H1 (cell line): ENCODE results near the gene SSNA1. TPM values are rescaled to one million over a fixed set of nuclear protein-coding genes. Genes with fewer than 3 reads are reported as not detected.
A peak's percentile ranks its signal among the peaks of the same experiment; 100 is the strongest.

Experiments used
- CTCF ChIA-PET: fragments of 300-600 bp; sonication (Branson Sonifier 250); formaldehyde crosslinking; loops from one replicate; lab custom pipeline; 2021; ENCODE audit not compliant: partially characterized antibody; lab: Charles Lee
- POLR2A ChIA-PET: fragments of 300-600 bp; sonication (Branson Sonifier 250); formaldehyde crosslinking; loops from one replicate; lab custom pipeline; 2021; ENCODE audit warnings: inconsistent platforms; ENCODE audit not compliant: partially characterized antibody; lab: Charles Lee
- DNase-seq, 2 experiments: peaks; one replicate each; pipeline versions ENCODE4 v3.0.0 to v3.0.0-alpha.2; 2010 to 2022; ENCODE audit warnings: low spot score in 2 of 2, low read depth in 1 of 2, mixed read lengths in 1 of 2
- FAIRE-seq: peaks from 2 replicates; lab custom pipeline; 2011; peaks lifted over from hg19 to GRCh38; lab: Jason Lieb, UNC
- H2AFZ ChIP-seq: 2 replicates; pipeline ENCODE4 v1.8.1; 2012; ENCODE audit warnings: low read length, inconsistent platforms
- H2AK5ac ChIP-seq: 2 replicates; pipeline ENCODE4 v1.6.1; 2013; ENCODE audit warnings: low read depth, low read length
- H2BK120ac ChIP-seq: replicated peaks from 2 replicates; pipeline ENCODE3; 2013; ENCODE audit warnings: low read depth, low read length, inconsistent platforms
- H2BK12ac ChIP-seq: 2 replicates; pipeline ENCODE4 v1.6.1; 2013; ENCODE audit warnings: low read depth, low read length
- H2BK15ac ChIP-seq: 2 replicates; pipeline ENCODE4 v1.6.1; 2013; ENCODE audit warnings: low read length
- H2BK20ac ChIP-seq: 2 replicates; pipeline ENCODE4 v1.6.1; 2013; ENCODE audit warnings: low read length
- H2BK5ac ChIP-seq: 2 replicates; pipeline ENCODE4 v1.6.1; 2013; ENCODE audit warnings: low read depth, low read length
- H3K14ac ChIP-seq: 2 replicates; pipeline ENCODE4 v1.6.1; 2013; ENCODE audit warnings: inconsistent platforms; ENCODE audit not compliant: insufficient read length
- H3K18ac ChIP-seq: 2 replicates; pipeline ENCODE4 v1.6.1; 2013; ENCODE audit warnings: low read length; ENCODE audit errors: extremely low read depth
- H3K23ac ChIP-seq: 2 replicates; pipeline ENCODE4 v1.6.1; 2013; ENCODE audit warnings: inconsistent platforms; ENCODE audit not compliant: insufficient read length
- H3K23me2 ChIP-seq: 2 replicates; pipeline ENCODE4 v1.6.1; 2013; ENCODE audit warnings: low read depth, low read length
- H3K27ac ChIP-seq: 2 replicates; pipeline ENCODE4 v1.6.1; 2011; ENCODE audit warnings: low read depth, low read length, inconsistent platforms
- H3K27me3 ChIP-seq, 4 experiments: replicated peaks in 1 of 4; 1 replicate in 1 of 4; 2 replicates in 3 of 4; pipeline versions ENCODE4 v1.6.1 to v1.8.1; 2011 to 2013; ENCODE audit warnings: low read length in 3 of 4, mild to moderate bottlenecking in 3 of 4, inconsistent platforms in 2 of 4, mixed read lengths in 2 of 4, moderate library complexity in 1 of 4; ENCODE audit not compliant: control insufficient read depth in 3 of 4, insufficient read depth in 3 of 4; ENCODE audit errors: extremely low read depth in 1 of 4
- H3K36me3 ChIP-seq, 4 experiments: 2 replicates each; pipeline versions ENCODE4 v1.6.1 to v1.8.1; 2011 to 2013; ENCODE audit warnings: mild to moderate bottlenecking in 4 of 4, low read length in 3 of 4, moderate library complexity in 2 of 4, control low read depth in 1 of 4, inconsistent platforms in 1 of 4; ENCODE audit not compliant: insufficient read depth in 4 of 4, control insufficient read depth in 2 of 4
- H3K4ac ChIP-seq: replicated peaks from 2 replicates; pipeline ENCODE3; 2013; ENCODE audit warnings: low read length, low read depth, mixed read lengths, inconsistent platforms; ENCODE audit not compliant: insufficient read length
- H3K4me1 ChIP-seq, 4 experiments: replicated peaks in 1 of 4; 1 replicate in 1 of 4; 2 replicates in 3 of 4; pipeline versions ENCODE4 v1.6.1 to v1.8.1; 2011 to 2013; ENCODE audit warnings: low read length in 3 of 4, inconsistent platforms in 2 of 4, mixed read lengths in 1 of 4; ENCODE audit not compliant: insufficient read depth in 4 of 4, control insufficient read depth in 3 of 4
- H3K4me2 ChIP-seq, 2 experiments: 2 replicates each; pipeline versions ENCODE4 v1.6.1 to v1.8.1; 2011 to 2013; ENCODE audit warnings: low read depth in 2 of 2, low read length in 2 of 2, control low read depth in 1 of 2, inconsistent platforms in 1 of 2, mild to moderate bottlenecking in 1 of 2; ENCODE audit not compliant: insufficient read depth in 1 of 2
- H3K4me3 ChIP-seq, 4 experiments: fragments of 200-600, 300-600 bp in 1 of 4; sonication (generic), shearing (Covaris generic), sonication (Bioruptor Twin) in 1 of 4; 2 replicates each; pipeline versions ENCODE4 v1.5.1 to v1.8.1; 2011 to 2016; ENCODE audit warnings: low read length in 4 of 4, low read depth in 3 of 4, control low read depth in 2 of 4, inconsistent platforms in 2 of 4, mild to moderate bottlenecking in 2 of 4, mixed read lengths in 1 of 4, moderate library complexity in 1 of 4; ENCODE audit not compliant: insufficient read depth in 2 of 4; ENCODE audit errors: extremely low read depth in 1 of 4
- H3K56ac ChIP-seq: replicated peaks from 2 replicates; pipeline ENCODE3; 2013; ENCODE audit warnings: low read depth, mild to moderate bottlenecking, mixed read lengths, low read length, inconsistent platforms; ENCODE audit not compliant: insufficient read length
- H3K79me1 ChIP-seq: 2 replicates; pipeline ENCODE4 v1.6.1; 2013; ENCODE audit warnings: low read depth, low read length, control low read depth
- H3K79me2 ChIP-seq, 2 experiments: 2 replicates each; pipeline versions ENCODE4 v1.6.1 to v1.8.1; 2012 to 2013; ENCODE audit warnings: low read length in 2 of 2, mild to moderate bottlenecking in 2 of 2, inconsistent platforms in 1 of 2; ENCODE audit not compliant: insufficient read depth in 2 of 2, control insufficient read depth in 1 of 2
- H3K9ac ChIP-seq, 4 experiments: replicated peaks in 1 of 4; 1 replicate in 1 of 4; 2 replicates in 3 of 4; pipeline versions ENCODE4 v1.6.1 to v1.8.1; 2011 to 2013; ENCODE audit warnings: low read depth in 3 of 4, low read length in 3 of 4, control low read depth in 2 of 4, mild to moderate bottlenecking in 2 of 4, moderate library complexity in 2 of 4, inconsistent platforms in 1 of 4; ENCODE audit errors: extremely low read depth in 1 of 4
- H3K9me3 ChIP-seq, 2 experiments: 2 replicates each; pipeline versions ENCODE4 v1.6.1 to v1.8.1; 2012 to 2013; ENCODE audit warnings: mild to moderate bottlenecking in 2 of 2, moderate library complexity in 2 of 2, control low read depth in 1 of 2, inconsistent platforms in 1 of 2, low read depth in 1 of 2, low read length in 1 of 2, mixed read lengths in 1 of 2; ENCODE audit not compliant: insufficient read depth in 2 of 2
- H4K20me1 ChIP-seq, 2 experiments: replicated peaks in 1 of 2; 2 replicates each; pipeline versions ENCODE3 to v1.8.1; 2011 to 2013; ENCODE audit warnings: inconsistent platforms in 2 of 2, low read length in 2 of 2, mild to moderate bottlenecking in 1 of 2; ENCODE audit not compliant: insufficient read depth in 2 of 2, control insufficient read depth in 1 of 2
- H4K5ac ChIP-seq: 2 replicates; pipeline ENCODE4 v1.6.1; 2013; ENCODE audit warnings: low read length, low read depth, mixed read lengths, inconsistent platforms; ENCODE audit not compliant: insufficient read length
- H4K8ac ChIP-seq: 2 replicates; pipeline ENCODE4 v1.8.0; 2013; ENCODE audit warnings: mild to moderate bottlenecking, moderate library complexity, low read length, inconsistent platforms; ENCODE audit not compliant: insufficient read depth; ENCODE audit errors: extremely low read depth
- H4K91ac ChIP-seq: replicated peaks from 2 replicates; pipeline ENCODE3; 2013; ENCODE audit warnings: low read length, mixed read lengths, inconsistent platforms; ENCODE audit not compliant: insufficient read length
- CHD2 ChIP-seq: IDR thresholded peaks from 2 replicates; pipeline ENCODE4 v1.6.1; 2012; ENCODE audit warnings: low read length, improper control_type of control experiment
- CREB1 ChIP-seq: IDR thresholded peaks from 2 replicates; pipeline ENCODE4 v1.6.1; 2012; ENCODE audit warnings: inconsistent platforms
- KDM1A ChIP-seq: fragments of 200-600, 300-600 bp; sonication (generic); IDR thresholded peaks from 2 replicates; pipeline ENCODE4 v1.7.1; 2016; ENCODE audit warnings: mild to moderate bottlenecking, low read length, borderline replicate concordance
- POLR2A ChIP-seq, 2 experiments: IDR thresholded peaks; 1 replicate in 1 of 2; 2 replicates in 1 of 2; pipeline ENCODE4 v1.6.1; 2011; ENCODE audit warnings: low read depth in 2 of 2, low read length in 2 of 2, mild to moderate bottlenecking in 2 of 2; ENCODE audit errors: control extremely low read depth in 1 of 2
- RNF2 ChIP-seq: fragments of 200-900, 300-1000 bp; sonication (generic); IDR thresholded peaks from 2 replicates; pipeline ENCODE4 v1.7.1; 2016; ENCODE audit warnings: borderline replicate concordance, low read depth, mild to moderate bottlenecking, antibody characterized with exemption, low read length; ENCODE audit not compliant: poor library complexity, severe bottlenecking; ENCODE audit errors: missing control alignments
- SP4 ChIP-seq: IDR thresholded peaks from 2 replicates; pipeline ENCODE4 v1.6.1; 2012; ENCODE audit warnings: low read length, inconsistent platforms
- SUZ12 ChIP-seq: fragments of 200-600 bp; sonication (generic); IDR thresholded peaks from 2 replicates; pipeline ENCODE4 v1.6.1; 2012; ENCODE audit warnings: mild to moderate bottlenecking, inconsistent platforms, low read length, moderate library complexity, mixed read lengths
- TBP ChIP-seq: IDR thresholded peaks from 2 replicates; pipeline ENCODE4 v1.6.1; 2011; ENCODE audit warnings: low read depth, low read length, improper control_type of control experiment
- TCF12 ChIP-seq: IDR thresholded peaks from 2 replicates; pipeline ENCODE4 v1.6.1; 2011; ENCODE audit warnings: low read depth, mild to moderate bottlenecking, low read length
- WGBS, 2 experiments: shearing (Covaris generic) in 1 of 2; methylation state at CpG; one replicate each; pipeline versions ENCODE4 v1.1.6 to v1.1.7; 2013 to 2015; ENCODE audit warnings: low lambda C conversion rate in 2 of 2, mixed read lengths in 2 of 2, inconsistent platforms in 1 of 2, low coverage in 1 of 2, missing lambda C conversion rate in 1 of 2; ENCODE audit not compliant: insufficient replicate concordance in 2 of 2, insufficient coverage in 1 of 2, insufficient read length in 1 of 2; ENCODE audit errors: extremely low coverage in 1 of 2, missing lambda C conversion rate in 1 of 2; 5-methylcytosine and 5-hydroxymethylcytosine counted together
- polyA plus RNA-seq, 7 experiments: library from polyadenylated mRNA; depleted of rRNA in 3 of 7; stranded (reverse) in 5 of 7; unstranded in 2 of 7; fragments of >200 nt in 5 of 7; fragments of 200-250 nt in 2 of 7; gene quantifications; 1 replicate in 5 of 7; 2 replicates in 1 of 7; 4 replicates in 1 of 7; pipeline versions ENCODE4 v1.2.1 to v1.2.3, GENCODE V29; 2011 to 2013; ENCODE audit warnings: missing spikeins in 2 of 7, mixed read lengths in 2 of 7
- total RNA-seq: library from RNA; stranded (reverse); fragmentation: NEBNext Ultra II Directional; extraction: Animal tissue kit (Norgen Biotek cat#: 25700); gene quantifications from 2 replicates; pipeline ENCODE4 v1.2.1, GENCODE V29; 2021

Gene SSNA1
- total and polyA plus RNA-seq, 2 of the 8 experiments (the other 6 are each of a cell fraction or from before 2014, with no cell fraction given): 87.3 to 157 TPM

- H3K4me2 ChIP-seq: no peak overlapping the region
- H3K27me3 ChIP-seq: no peaks in the 10 kb centered on the region; a peak in 1 of 7 replicates
- no peak for DNase-seq
- no peak overlapping the region for H2BK12ac ChIP-seq
- H2AFZ ChIP-seq: no peak overlapping the region
- no peak overlapping the region for H2BK120ac ChIP-seq
- POLR2A ChIA-PET: interaction anchor here (0.7 to 69.9 kb wide), 4 partner anchors 9 to 25 kb away, joined by 3 to 1462 read pairs (median 5); partner anchors contain the start of genes NELFB, STPG3, TOR4A and TUBB4B
- no peaks in the 10 kb centered on the region for H3K9me3 ChIP-seq
- H3K9ac ChIP-seq: no peak overlapping the region
- H3K18ac ChIP-seq: no peak overlapping the region
- no peak overlapping the region for H3K4me3 ChIP-seq
- H3K4me1 ChIP-seq: peaks cover 0 to 16% (median 4%) of the 10 kb centered on the region in 4 experiments; a peak in 5 of 7 replicates
- no peak overlapping the region for H4K5ac ChIP-seq
- H3K14ac ChIP-seq: no peak overlapping the region
- TF ChIP-seq CREB1 (no peak), TCF12 (no peak), SP4 (no peak), TBP (no peak), SUZ12 (no peak), RNF2 (no peak), CHD2 (no peak), POLR2A (IDR thresholded peaks at IDR 0.05; ENCODE audit: control extremely low read depth in 1 of 2, low read depth in 2 of 2, low read length in 2 of 2) (no peak), KDM1A (no peak)
- TF ChIP-seq, all 59 proteins: peak for 0
- no peak for FAIRE-seq
- CTCF ChIA-PET: interaction anchor here (0.8 to 20.2 kb wide), 5 partner anchors 11 to 202 kb away, joined by 3 to 204 read pairs (median 5); partner anchors contain the start of genes ANAPC2 and SSNA1
- H2BK5ac ChIP-seq: no peak overlapping the region
- peaks cover 0 to 1% of the 10 kb centered on the region in 2 experiments for H4K20me1 ChIP-seq
- no peaks in the 10 kb centered on the region for H3K79me2 ChIP-seq
- no peak overlapping the region for H2AK5ac ChIP-seq
- no peak overlapping the region for H3K23ac ChIP-seq
- no peak overlapping the region for H4K91ac ChIP-seq
- H2BK15ac ChIP-seq: no peak overlapping the region
- H3K36me3 ChIP-seq: no peaks in the 10 kb centered on the region
- H3K79me1 ChIP-seq: no peaks in the 10 kb centered on the region
- H3K27ac ChIP-seq: no peak overlapping the region
- H4K8ac ChIP-seq: peak overlapping the region; percentile 71
- H2BK20ac ChIP-seq: no peak overlapping the region
- no peak overlapping the region for H3K56ac ChIP-seq
- no peak overlapping the region for H3K4ac ChIP-seq
- WGBS, 2 experiments: 87% methylated on average over 17 of the region's 23 CpGs; no CpG with 5 or more reads in 1 of the 2 experiments
- no peaks in the 10 kb centered on the region for H3K23me2 ChIP-seq
Measured at GRCh38 chr9:137231372-137232039, 43.0 kb downstream of the SSNA1 start.
